B cell (primary cell): ENCODE results near the gene FAM107B. TPM values are rescaled to one million over a fixed set of nuclear protein-coding genes. Genes with fewer than 3 reads are reported as not detected.

Experiments used
- ATAC-seq: fragments of 200-7000 bp; cut with Tn5 transposase; one replicate; pipeline ENCODE4 v1.10.0; 2021; ENCODE audit warnings: low read depth, mild to moderate bottlenecking, moderate number of reproducible peaks, moderate library complexity
- CTCF ChIA-PET: fragments of 350-600 bp; sonication (Branson Sonifier 250); formaldehyde crosslinking; loops from one replicate; lab custom pipeline; 2021; ENCODE audit warnings: antibody characterized with exemption, inconsistent platforms; lab: Charles Lee
- POLR2A ChIA-PET: fragments of 350-600 bp; sonication (Branson Sonifier 250); formaldehyde crosslinking; loops from one replicate; lab custom pipeline; 2021; ENCODE audit warnings: antibody characterized with exemption; lab: Charles Lee
- DNase-seq: peaks from one replicate; pipeline ENCODE4 v3.0.0; 2013
- H2AFZ ChIP-seq: 2 replicates; pipeline ENCODE4 v1.6.1; 2012; ENCODE audit warnings: mild to moderate bottlenecking, low read depth, low read length; ENCODE audit not compliant: insufficient read depth, poor library complexity, severe bottlenecking
- H3K27ac ChIP-seq, 2 donors: 1 replicate in 1 of 2; 2 replicates in 1 of 2; pipeline ENCODE4 v1.5.1; 2012 to 2013; ENCODE audit warnings: low read length in 2 of 2, mild to moderate bottlenecking in 2 of 2, moderate library complexity in 1 of 2
- H3K27me3 ChIP-seq, 4 experiments: fragments of 200-600 bp in 1 of 4; sonication (generic) in 1 of 4; replicated peaks in 1 of 4; 1 replicate in 2 of 4; 2 replicates in 2 of 4; pipeline versions ENCODE4 v1.6.1 to v1.7.0; 2013 to 2016; ENCODE audit warnings: low read length in 3 of 4, mild to moderate bottlenecking in 2 of 4, mixed read lengths in 1 of 4, moderate library complexity in 1 of 4; ENCODE audit not compliant: insufficient read depth in 4 of 4, control insufficient read depth in 3 of 4; ENCODE audit errors: control extremely low read depth in 1 of 4
- H3K36me3 ChIP-seq, 2 experiments: replicated peaks in 1 of 2; 1 replicate in 1 of 2; 2 replicates in 1 of 2; pipeline versions ENCODE4 v1.6.1 to v1.7.1; 2013; ENCODE audit warnings: low read length in 1 of 2; ENCODE audit not compliant: insufficient read depth in 2 of 2, control insufficient read depth in 1 of 2; ENCODE audit errors: control extremely low read depth in 1 of 2, extremely low read depth in 1 of 2
- H3K4me1 ChIP-seq, 2 donors: fragments of 200-600 bp in 1 of 2; sonication (generic) in 1 of 2; 1 replicate in 1 of 2; 2 replicates in 1 of 2; pipeline versions ENCODE4 v1.5.1 to v1.6.1; 2013 to 2017; ENCODE audit warnings: low read length in 2 of 2; ENCODE audit not compliant: control insufficient read depth in 2 of 2, insufficient read depth in 2 of 2
- H3K4me2 ChIP-seq: replicated peaks from 2 replicates; pipeline ENCODE3; 2012; ENCODE audit warnings: mild to moderate bottlenecking, low read depth, low read length; ENCODE audit not compliant: poor library complexity, severe bottlenecking
- H3K4me3 ChIP-seq, 5 experiments: fragments of 200-600 bp in 1 of 5; sonication (generic) in 1 of 5; 1 replicate in 3 of 5; 2 replicates in 2 of 5; pipeline versions ENCODE4 v1.5.1 to v1.7.0; 2011 to 2016; ENCODE audit warnings: low read length in 4 of 5, mild to moderate bottlenecking in 4 of 5, low read depth in 2 of 5, control low read depth in 1 of 5, moderate library complexity in 1 of 5; ENCODE audit not compliant: insufficient read depth in 1 of 5; ENCODE audit errors: control extremely low read depth in 1 of 5, extremely low read depth in 1 of 5
- H3K79me2 ChIP-seq: fragments of 200-600 bp; sonication (generic); one replicate; pipeline ENCODE4 v1.6.0; 2016; ENCODE audit warnings: low read length; ENCODE audit not compliant: control insufficient read depth, insufficient read depth
- H3K9ac ChIP-seq: fragments of 200-600 bp; sonication (generic); 2 replicates; pipeline ENCODE4 v1.6.1; 2017; ENCODE audit warnings: mild to moderate bottlenecking, low read length, moderate library complexity
- H3K9me3 ChIP-seq, 3 donors: one replicate each; pipeline versions ENCODE4 v1.6.1 to v1.7.1; 2013; ENCODE audit warnings: low read length in 2 of 3; ENCODE audit not compliant: control insufficient read depth in 2 of 3, insufficient read depth in 1 of 3; ENCODE audit errors: control extremely low read depth in 1 of 3
- H4K20me1 ChIP-seq: 2 replicates; pipeline ENCODE4 v1.6.0; 2012; ENCODE audit warnings: mild to moderate bottlenecking, low read length; ENCODE audit not compliant: insufficient read depth, control insufficient read depth, poor library complexity, severe bottlenecking
- H3K27ac Mint-ChIP-seq: one replicate; pipeline ENCODE4 v1.8.0; 2021; ENCODE audit warnings: mixed read lengths
- H3K27me3 Mint-ChIP-seq: one replicate; pipeline ENCODE4 v1.8.0; 2021; ENCODE audit warnings: mixed read lengths
- H3K4me1 Mint-ChIP-seq: one replicate; pipeline ENCODE4 v1.8.0; 2021; ENCODE audit warnings: mixed read lengths
- H3K4me3 Mint-ChIP-seq: one replicate; pipeline ENCODE4 v1.8.0; 2021; ENCODE audit warnings: mixed read lengths
- H3K9me3 Mint-ChIP-seq: one replicate; pipeline ENCODE4 v1.8.0; 2022; ENCODE audit warnings: mixed read lengths; ENCODE audit not compliant: insufficient read depth
- EZH2 ChIP-seq: IDR thresholded peaks from 2 replicates; pipeline ENCODE4 v1.6.1; 2012; ENCODE audit warnings: borderline replicate concordance, low read depth, mild to moderate bottlenecking, moderate library complexity, low read length; ENCODE audit not compliant: insufficient read depth, poor library complexity, severe bottlenecking
- WGBS: methylation state at CpG from one replicate; pipeline ENCODE4 v1.1.5; 2013; ENCODE audit warnings: missing lambda C conversion rate; ENCODE audit not compliant: insufficient coverage; 5-methylcytosine and 5-hydroxymethylcytosine counted together
- intact Hi-C: fragments of 100-400 bp; cut with micrococcal nuclease; formaldehyde crosslinking; loops from one replicate; pipeline ENCODE4 v1.10.0; 2022
- polyA plus RNA-seq: library from polyadenylated mRNA; depleted of rRNA; stranded (reverse); fragments of >200 nt; gene quantifications from 2 replicates; pipeline ENCODE4 v1.2.3, GENCODE V29; 2012
- total RNA-seq, 2 donors: library from RNA; stranded (reverse); fragments of 120-200 nt in 1 of 2; gene quantifications; 1 replicate in 1 of 2; 2 replicates in 1 of 2; pipeline versions ENCODE4 v1.2.3 to v1.2.4, GENCODE V29; 2013 to 2022
- TF ChIP-seq, protein P1 (sequence below): fragments of 200-600 bp; IDR thresholded peaks from one replicate; pipeline ENCODE4 v1.8.0; 2022; ENCODE audit warnings: antibody characterized with exemption, mild to moderate bottlenecking

Gene FAM107B
- total and polyA plus RNA-seq, 2 donors (not counting 1 experiment from before 2014, with no cell fraction given): 31.9 to 318 TPM

- no peak overlapping the region for H3K4me2 ChIP-seq
- intact Hi-C loops: no loop called here
- H4K20me1 ChIP-seq: no peaks in the 10 kb centered on the region
- ChIA-PET POLR2A (interaction anchor here (0.7 kb wide), 1 partner anchor 23 kb away, joined by 5 read pairs; no protein-coding TSS in a partner anchor), CTCF (interaction anchor here (0.7 to 1.2 kb wide), 3 partner anchors 9 to 13 kb away, joined by 3 to 4 read pairs (median 3); no protein-coding TSS in a partner anchor)
- no peaks in the 10 kb centered on the region for H3K27me3 Mint-ChIP-seq
- H3K4me1 ChIP-seq: peaks cover 0 to 6% of the 10 kb centered on the region in 2 donors
- H3K4me3 Mint-ChIP-seq: no peak overlapping the region
- no peak for DNase-seq
- ATAC-seq: no peak
- no peaks in the 10 kb centered on the region for H3K79me2 ChIP-seq
- H3K27ac ChIP-seq: no peak overlapping the region
- TF ChIP-seq, protein P1, sequence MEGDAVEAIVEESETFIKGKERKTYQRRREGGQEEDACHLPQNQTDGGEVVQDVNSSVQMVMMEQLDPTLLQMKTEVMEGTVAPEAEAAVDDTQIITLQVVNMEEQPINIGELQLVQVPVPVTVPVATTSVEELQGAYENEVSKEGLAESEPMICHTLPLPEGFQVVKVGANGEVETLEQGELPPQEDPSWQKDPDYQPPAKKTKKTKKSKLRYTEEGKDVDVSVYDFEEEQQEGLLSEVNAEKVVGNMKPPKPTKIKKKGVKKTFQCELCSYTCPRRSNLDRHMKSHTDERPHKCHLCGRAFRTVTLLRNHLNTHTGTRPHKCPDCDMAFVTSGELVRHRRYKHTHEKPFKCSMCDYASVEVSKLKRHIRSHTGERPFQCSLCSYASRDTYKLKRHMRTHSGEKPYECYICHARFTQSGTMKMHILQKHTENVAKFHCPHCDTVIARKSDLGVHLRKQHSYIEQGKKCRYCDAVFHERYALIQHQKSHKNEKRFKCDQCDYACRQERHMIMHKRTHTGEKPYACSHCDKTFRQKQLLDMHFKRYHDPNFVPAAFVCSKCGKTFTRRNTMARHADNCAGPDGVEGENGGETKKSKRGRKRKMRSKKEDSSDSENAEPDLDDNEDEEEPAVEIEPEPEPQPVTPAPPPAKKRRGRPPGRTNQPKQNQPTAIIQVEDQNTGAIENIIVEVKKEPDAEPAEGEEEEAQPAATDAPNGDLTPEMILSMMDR: no peak
- no peak for TF ChIP-seq EZH2
- H3K9ac ChIP-seq: no peak overlapping the region
- H3K4me3 ChIP-seq: no peak overlapping the region
- WGBS: 97% methylated on average over 8 of the region's 8 CpGs
- H3K27me3 ChIP-seq: no peaks in the 10 kb centered on the region
- H3K9me3 ChIP-seq: no peaks in the 10 kb centered on the region
- peaks cover 17% of the 10 kb centered on the region for H3K4me1 Mint-ChIP-seq
- no peak overlapping the region for H3K27ac Mint-ChIP-seq
- no peaks in the 10 kb centered on the region for H3K9me3 Mint-ChIP-seq
- no peak overlapping the region for H2AFZ ChIP-seq
- no peaks in the 10 kb centered on the region for H3K36me3 ChIP-seq
Observed at GRCh38 chr10:14624600-14624999, 150.1 kb downstream of the FAM107B start.

GRCh38 chr10:14623931-14624330 lies 150.8 kb downstream of the FAM107B start:
- Mint-ChIP-seq H3K4me1 (peaks cover 17% of the 10 kb centered on the region), H3K4me3 (no peak overlapping the region), H3K9me3 (no peaks in the 10 kb centered on the region), H3K27me3 (no peaks in the 10 kb centered on the region), H3K27ac (no peak overlapping the region)
- ChIA-PET CTCF (interaction anchor here (1.2 kb wide), 1 partner anchor 12 kb away, joined by 4 read pairs; no protein-coding TSS in a partner anchor), POLR2A (no interaction called here)
- TF ChIP-seq, protein P1: no peak
- no peak for TF ChIP-seq EZH2
- Histone ChIP-seq H2AFZ (no peak overlapping the region), H3K9ac (no peak overlapping the region), H3K4me3 (no peak overlapping the region), H3K27me3 (no peaks in the 10 kb centered on the region), H3K4me1 (peaks cover 0 to 6% of the 10 kb centered on the region in 2 donors), H3K79me2 (no peaks in the 10 kb centered on the region), H4K20me1 (no peaks in the 10 kb centered on the region), H3K4me2 (no peak overlapping the region), H3K36me3 (no peaks in the 10 kb centered on the region), H3K27ac (no peak overlapping the region), H3K9me3 (no peaks in the 10 kb centered on the region)
- ATAC-seq (no peak), DNase-seq (no peak)
- WGBS: 100% methylated on average over 1 of the region's 3 CpGs
- intact Hi-C loops: no loop called here
